MM.1S (cell line): Measurements from ENCODE around the gene NTM.

Experiments
- EZH2 ChIP-seq: fragments of 300-600 bp; sonication (generic); optimal IDR thresholded peaks from 2 replicates; pipeline ENCODE3; 2017; ENCODE audit warnings: low read depth, mild to moderate bottlenecking, antibody characterized with exemption, low read length, mixed read lengths
- TF ChIP-seq, protein P1 (sequence below): fragments of 300-600 bp; sonication (generic); IDR thresholded peaks from 2 replicates; pipeline ENCODE4 v1.5.1; 2016; ENCODE audit warnings: antibody characterized with exemption, low read length, mixed read lengths

DNA sequence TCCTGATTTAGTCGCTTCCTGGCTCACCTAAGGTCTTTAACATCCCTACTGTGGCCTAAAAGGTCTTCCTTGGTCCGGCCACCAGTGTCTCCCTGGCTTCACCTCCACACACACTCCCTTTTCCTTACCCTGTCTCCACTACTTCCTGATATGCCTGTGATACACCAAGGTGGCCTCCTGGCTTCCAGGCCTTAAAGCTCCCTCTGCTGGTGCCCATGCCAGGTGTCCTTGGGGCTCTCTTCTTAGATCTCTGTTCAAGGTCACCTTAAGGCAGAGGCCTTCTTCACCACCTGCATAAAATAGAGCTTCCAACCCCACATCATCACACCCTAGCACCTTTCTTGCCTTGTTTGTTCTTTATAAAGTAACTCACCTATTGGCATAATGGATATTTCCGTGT is 787.7 kb downstream of the NTM start:
- TF ChIP-seq, protein P1, sequence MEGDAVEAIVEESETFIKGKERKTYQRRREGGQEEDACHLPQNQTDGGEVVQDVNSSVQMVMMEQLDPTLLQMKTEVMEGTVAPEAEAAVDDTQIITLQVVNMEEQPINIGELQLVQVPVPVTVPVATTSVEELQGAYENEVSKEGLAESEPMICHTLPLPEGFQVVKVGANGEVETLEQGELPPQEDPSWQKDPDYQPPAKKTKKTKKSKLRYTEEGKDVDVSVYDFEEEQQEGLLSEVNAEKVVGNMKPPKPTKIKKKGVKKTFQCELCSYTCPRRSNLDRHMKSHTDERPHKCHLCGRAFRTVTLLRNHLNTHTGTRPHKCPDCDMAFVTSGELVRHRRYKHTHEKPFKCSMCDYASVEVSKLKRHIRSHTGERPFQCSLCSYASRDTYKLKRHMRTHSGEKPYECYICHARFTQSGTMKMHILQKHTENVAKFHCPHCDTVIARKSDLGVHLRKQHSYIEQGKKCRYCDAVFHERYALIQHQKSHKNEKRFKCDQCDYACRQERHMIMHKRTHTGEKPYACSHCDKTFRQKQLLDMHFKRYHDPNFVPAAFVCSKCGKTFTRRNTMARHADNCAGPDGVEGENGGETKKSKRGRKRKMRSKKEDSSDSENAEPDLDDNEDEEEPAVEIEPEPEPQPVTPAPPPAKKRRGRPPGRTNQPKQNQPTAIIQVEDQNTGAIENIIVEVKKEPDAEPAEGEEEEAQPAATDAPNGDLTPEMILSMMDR, result peak; percentile 20; the same call in 1 of the 2 replicates
- TF ChIP-seq EZH2, result no peak
